ENCODE measurements around the gene GAS6.
"Not testable (repeated sequence)": the region's sequence is repeated elsewhere in the genome, so short reads cannot be mapped to it uniquely, and the experiment has no call there.

Gene GAS6

DNA sequence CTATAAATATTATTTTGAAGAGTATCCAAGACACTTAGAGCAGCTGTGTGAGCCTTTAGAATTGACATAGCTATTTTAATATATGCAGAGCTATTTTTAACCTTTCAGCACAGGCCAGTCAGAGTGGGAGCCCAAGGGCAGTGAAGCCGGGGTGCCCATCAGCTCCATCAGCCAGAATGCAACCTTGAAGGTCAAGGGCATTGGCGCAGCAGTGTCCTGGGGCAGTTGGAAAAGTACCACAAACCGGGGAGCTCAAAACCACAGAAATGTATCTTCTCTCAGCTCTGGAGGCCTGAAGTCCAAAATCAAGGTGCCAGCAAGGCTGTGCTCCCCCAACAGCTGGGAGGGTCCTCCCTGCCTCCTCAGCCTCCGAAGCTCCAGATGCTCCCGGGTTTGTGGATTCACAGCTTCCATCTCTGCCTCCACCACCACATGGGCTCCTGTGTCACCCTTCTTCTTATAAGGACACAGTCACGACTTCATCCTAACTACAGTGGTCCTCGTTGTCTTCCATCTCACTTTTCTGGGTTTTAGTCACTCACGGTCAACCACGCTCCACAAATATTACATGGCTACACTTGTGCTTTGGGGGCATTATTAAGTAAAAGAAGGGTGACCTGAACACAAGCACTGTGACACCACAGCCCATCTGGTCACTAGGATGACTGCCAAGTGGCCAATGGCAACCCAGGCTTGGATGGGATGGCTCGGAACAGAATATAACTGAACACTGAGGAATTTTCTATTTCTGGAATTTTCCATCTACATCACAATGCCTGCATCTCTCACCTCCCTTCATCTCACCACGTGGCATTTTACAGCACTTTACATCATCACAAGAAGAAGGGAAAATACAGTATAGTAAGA is 15.9 kb upstream of the GAS6 start:
- Histone ChIP-seq H3K4me1 (ENCODE audit: control insufficient read depth, insufficient read depth, low read length, poor library complexity, severe bottlenecking) (no peaks in the 10 kb centered on the region), H3K4me3 (ENCODE audit: extremely low read depth, insufficient read depth, low read length, poor library complexity, severe bottlenecking) (no peak overlapping the region), H3K9me3 (ENCODE audit: control insufficient read depth, low read length) (no peaks in the 10 kb centered on the region), H3K27ac (ENCODE audit: low read depth, low read length, severe bottlenecking) (no peak overlapping the region), H3K36me3 (ENCODE audit: control insufficient read depth, insufficient read depth, low read length) (no peaks in the 10 kb centered on the region)
- 92 to 96% methylated on average over 8 to 9 of the region's 11 CpGs for WGBS, 2 experiments (ENCODE audit: insufficient coverage in 2 of 2)

- Histone ChIP-seq H3K9me3 (ENCODE audit: control insufficient read depth, low read length) (no peaks in the 10 kb centered on the region), H3K36me3 (ENCODE audit: control insufficient read depth, insufficient read depth, low read length) (no peaks in the 10 kb centered on the region), H3K4me1 (ENCODE audit: control insufficient read depth, insufficient read depth, low read length, poor library complexity, severe bottlenecking) (no peaks in the 10 kb centered on the region), H3K4me3 (ENCODE audit: extremely low read depth, insufficient read depth, low read length, poor library complexity, severe bottlenecking) (no peak overlapping the region), H3K27ac (ENCODE audit: low read depth, low read length, severe bottlenecking) (no peak overlapping the region)
- 84 to 89% methylated on average over 3 to 4 of the region's 7 CpGs for WGBS, 2 experiments (ENCODE audit: insufficient coverage in 2 of 2)
Measured at GRCh38 chr13:113879017-113879416, 15.1 kb upstream of the GAS6 start.

DNA sequence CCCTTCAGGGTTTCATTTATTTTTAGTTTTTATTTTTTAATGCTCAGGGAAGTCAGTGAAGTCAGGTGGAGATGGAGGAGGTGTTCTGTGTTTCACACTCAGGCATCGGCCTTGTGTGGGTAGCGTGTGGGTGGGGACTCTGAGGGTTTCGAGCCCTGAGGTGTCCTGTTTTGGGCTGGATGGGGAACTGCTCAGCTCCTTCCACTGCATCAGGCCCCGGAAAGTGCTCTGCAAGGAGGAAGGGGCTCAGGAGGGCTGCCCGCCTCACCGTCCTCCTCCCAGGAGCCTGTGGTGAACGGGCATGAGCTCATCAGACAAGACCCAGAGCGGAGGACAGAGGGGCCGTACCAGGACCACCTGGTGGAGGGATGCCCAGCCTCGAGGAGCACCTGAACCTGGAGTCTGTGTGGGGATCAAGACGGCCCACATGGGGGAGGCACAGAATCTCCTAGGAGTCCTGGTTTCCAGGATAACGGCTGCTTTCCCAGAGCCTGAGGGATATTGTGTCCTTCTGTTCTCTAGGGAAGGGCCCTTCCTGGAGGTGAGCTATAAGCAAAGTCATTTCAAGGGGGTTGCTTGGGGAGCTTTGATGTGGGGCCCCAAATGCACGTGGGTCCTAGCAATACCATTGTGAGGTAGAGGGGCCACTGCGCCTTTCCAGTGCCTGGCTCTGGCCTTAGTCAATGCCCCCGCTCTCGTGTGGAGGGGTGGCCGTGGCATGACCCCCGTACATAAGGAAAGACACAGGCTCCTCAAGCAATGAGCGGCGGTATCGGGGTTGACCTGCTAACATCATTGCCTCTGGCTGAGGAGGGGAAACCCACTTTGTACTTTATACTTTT is 13.5 kb upstream of the GAS6 start:
- Histone ChIP-seq H3K4me1 (ENCODE audit: control insufficient read depth, insufficient read depth, low read length, poor library complexity, severe bottlenecking) (no peaks in the 10 kb centered on the region), H3K27ac (ENCODE audit: low read depth, low read length, severe bottlenecking) (no peak overlapping the region), H3K4me3 (ENCODE audit: extremely low read depth, insufficient read depth, low read length, poor library complexity, severe bottlenecking) (no peak overlapping the region), H3K9me3 (ENCODE audit: control insufficient read depth, low read length) (no peaks in the 10 kb centered on the region), H3K36me3 (ENCODE audit: control insufficient read depth, insufficient read depth, low read length) (no peaks in the 10 kb centered on the region)
- WGBS, 2 experiments (ENCODE audit: insufficient coverage in 2 of 2), result 92 to 94% methylated on average over 17 to 20 of the region's 21 CpGs

DNA sequence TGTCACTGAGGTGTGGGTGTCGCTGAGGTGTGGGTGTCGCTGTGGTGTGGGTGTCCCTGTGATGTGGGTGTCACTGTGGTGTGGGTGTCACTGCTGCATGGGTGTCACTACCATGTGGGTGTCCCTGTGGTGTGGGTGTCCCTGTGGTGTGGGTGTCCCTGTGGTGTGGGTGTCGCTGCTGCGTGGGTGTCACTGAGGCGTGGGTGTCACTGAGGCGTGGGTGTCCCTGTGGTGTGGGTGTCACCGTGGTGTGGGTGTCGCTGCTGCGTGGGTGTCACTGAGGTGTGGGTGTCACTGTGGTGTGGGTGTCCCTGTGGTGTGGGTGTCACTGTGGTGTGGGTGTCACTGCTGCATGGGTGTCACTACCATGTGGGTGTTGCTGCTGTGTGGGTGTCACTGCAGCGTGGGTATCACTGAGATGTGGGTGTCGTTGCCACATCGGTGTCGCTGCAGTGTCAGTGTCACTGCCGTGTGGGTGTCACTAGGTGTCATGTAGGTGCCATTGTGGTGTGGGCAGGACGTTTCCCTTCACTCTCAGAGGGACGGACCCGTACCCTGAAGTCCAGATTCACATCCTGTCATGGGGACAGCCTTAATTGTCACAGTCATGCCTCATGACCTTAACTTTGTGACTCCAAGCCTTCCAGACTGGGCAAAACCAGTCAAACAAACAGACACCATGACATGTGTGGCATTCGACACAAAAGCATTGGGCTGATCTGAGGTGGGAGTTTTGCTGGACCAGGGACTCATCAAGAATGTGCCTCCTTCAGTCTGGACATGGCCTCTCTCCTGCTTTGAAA is 12.7 kb upstream of the GAS6 start:
- 94 to 98% methylated on average over 9 of the region's 18 CpGs for WGBS, 2 experiments (ENCODE audit: insufficient coverage in 2 of 2)
- Histone ChIP-seq H3K27ac (ENCODE audit: low read depth, low read length, severe bottlenecking) (no peak overlapping the region), H3K4me3 (ENCODE audit: extremely low read depth, insufficient read depth, low read length, poor library complexity, severe bottlenecking) (no peak overlapping the region), H3K36me3 (ENCODE audit: control insufficient read depth, insufficient read depth, low read length) (no peaks in the 10 kb centered on the region), H3K4me1 (ENCODE audit: control insufficient read depth, insufficient read depth, low read length, poor library complexity, severe bottlenecking) (no peaks in the 10 kb centered on the region), H3K9me3 (ENCODE audit: control insufficient read depth, low read length) (no peaks in the 10 kb centered on the region)

DNA sequence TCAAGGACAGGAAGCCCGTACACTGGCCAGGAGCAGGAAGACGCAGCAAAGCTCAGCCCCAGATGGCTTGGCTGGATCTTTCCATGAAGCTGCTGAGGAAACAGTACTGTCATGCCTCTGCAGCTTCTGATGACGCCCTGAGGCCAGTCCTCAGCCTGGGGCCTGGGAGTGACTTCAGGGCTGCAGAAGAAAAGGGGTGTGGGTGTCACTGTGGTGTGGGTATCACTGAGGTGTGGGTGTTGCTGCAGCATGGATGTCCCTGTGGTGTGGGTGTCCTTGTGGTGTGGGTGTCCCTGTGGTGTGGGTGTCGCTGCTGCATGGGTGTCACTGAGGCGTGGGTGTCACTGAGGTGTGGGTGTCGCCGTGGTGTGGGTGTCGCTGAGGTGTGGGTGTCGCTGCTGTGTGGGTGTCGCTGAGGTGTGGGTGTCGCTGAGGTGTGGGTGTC is 12.0 kb upstream of the GAS6 start:
- no peak overlapping the region for H3K4me3 ChIP-seq (ENCODE audit: extremely low read depth, insufficient read depth, low read length, poor library complexity, severe bottlenecking)
- WGBS, 2 experiments (ENCODE audit: insufficient coverage in 2 of 2), result 79 to 97% methylated on average over 7 to 9 of the region's 11 CpGs
- no peaks in the 10 kb centered on the region for H3K4me1 ChIP-seq (ENCODE audit: control insufficient read depth, insufficient read depth, low read length, poor library complexity, severe bottlenecking)
- H3K27ac ChIP-seq (ENCODE audit: low read depth, low read length, severe bottlenecking), result no peak overlapping the region
- no peaks in the 10 kb centered on the region for H3K9me3 ChIP-seq (ENCODE audit: control insufficient read depth, low read length)
- no peaks in the 10 kb centered on the region for H3K36me3 ChIP-seq (ENCODE audit: control insufficient read depth, insufficient read depth, low read length)

- Histone ChIP-seq H3K9me3 (ENCODE audit: control insufficient read depth, low read length) (no peaks in the 10 kb centered on the region), H3K27ac (ENCODE audit: low read depth, low read length, severe bottlenecking) (no peak overlapping the region), H3K36me3 (ENCODE audit: control insufficient read depth, insufficient read depth, low read length) (no peaks in the 10 kb centered on the region), H3K4me1 (ENCODE audit: control insufficient read depth, insufficient read depth, low read length, poor library complexity, severe bottlenecking) (no peaks in the 10 kb centered on the region), H3K4me3 (ENCODE audit: extremely low read depth, insufficient read depth, low read length, poor library complexity, severe bottlenecking) (no peak overlapping the region)
- WGBS, 2 experiments (ENCODE audit: insufficient coverage in 2 of 2), result 94 to 95% methylated on average over 7 to 8 of the region's 8 CpGs
Measured at GRCh38 chr13:113875429-113875815, 11.5 kb upstream of the GAS6 start.

- WGBS, 2 experiments (ENCODE audit: insufficient coverage in 2 of 2), result 84 to 89% methylated on average over 17 to 20 of the region's 26 CpGs
- Histone ChIP-seq H3K9me3 (ENCODE audit: control insufficient read depth, low read length) (no peaks in the 10 kb centered on the region), H3K4me1 (ENCODE audit: control insufficient read depth, insufficient read depth, low read length, poor library complexity, severe bottlenecking) (no peaks in the 10 kb centered on the region), H3K27ac (ENCODE audit: low read depth, low read length, severe bottlenecking) (no peak overlapping the region), H3K36me3 (ENCODE audit: control insufficient read depth, insufficient read depth, low read length) (no peaks in the 10 kb centered on the region), H3K4me3 (ENCODE audit: extremely low read depth, insufficient read depth, low read length, poor library complexity, severe bottlenecking) (no peak overlapping the region)
Measured at GRCh38 chr13:113874579-113875428, 10.9 kb upstream of the GAS6 start.

- Histone ChIP-seq H3K4me3 (ENCODE audit: extremely low read depth, insufficient read depth, low read length, poor library complexity, severe bottlenecking) (no peak overlapping the region), H3K27ac (ENCODE audit: low read depth, low read length, severe bottlenecking) (no peak overlapping the region), H3K9me3 (ENCODE audit: control insufficient read depth, low read length) (no peaks in the 10 kb centered on the region), H3K36me3 (ENCODE audit: control insufficient read depth, insufficient read depth, low read length) (no peaks in the 10 kb centered on the region), H3K4me1 (ENCODE audit: control insufficient read depth, insufficient read depth, low read length, poor library complexity, severe bottlenecking) (no peaks in the 10 kb centered on the region)
- 91 to 93% methylated on average over 8 to 9 of the region's 10 CpGs for WGBS, 2 experiments (ENCODE audit: insufficient coverage in 2 of 2)
Measured at GRCh38 chr13:113874177-113874576, 10.3 kb upstream of the GAS6 start.

DNA sequence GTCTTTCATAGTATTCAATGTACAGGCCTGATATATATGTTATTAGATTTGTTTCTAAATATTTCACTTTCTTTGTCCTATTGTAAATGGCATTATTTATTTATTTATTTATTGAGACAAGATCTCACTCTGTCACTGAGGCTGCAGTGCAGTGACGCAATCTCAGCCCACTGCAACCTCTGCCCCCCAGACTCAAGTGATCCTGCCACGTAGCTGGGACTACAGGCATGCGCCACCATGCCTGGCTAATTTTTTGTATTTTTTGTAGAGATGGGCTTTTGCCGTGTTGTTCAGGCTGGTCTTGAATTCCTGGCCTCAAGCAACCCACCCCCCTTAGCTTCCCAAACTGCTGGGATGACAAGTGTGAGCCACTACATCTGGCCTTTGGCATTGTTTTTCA is 5.4 kb upstream of the GAS6 start:
- Histone ChIP-seq H3K4me3 (ENCODE audit: extremely low read depth, insufficient read depth, low read length, poor library complexity, severe bottlenecking) (no peak overlapping the region), H3K27ac (ENCODE audit: low read depth, low read length, severe bottlenecking) (no peak overlapping the region), H3K36me3 (ENCODE audit: control insufficient read depth, insufficient read depth, low read length) (no peaks in the 10 kb centered on the region), H3K4me1 (ENCODE audit: control insufficient read depth, insufficient read depth, low read length, poor library complexity, severe bottlenecking) (peaks cover 1% of the 10 kb centered on the region), H3K9me3 (ENCODE audit: control insufficient read depth, low read length) (no peaks in the 10 kb centered on the region)
- 83% methylated on average over 1 of the region's 4 CpGs; no CpG with 5 or more reads in 1 of the 2 experiments for WGBS, 2 experiments (ENCODE audit: insufficient coverage in 2 of 2)

DNA sequence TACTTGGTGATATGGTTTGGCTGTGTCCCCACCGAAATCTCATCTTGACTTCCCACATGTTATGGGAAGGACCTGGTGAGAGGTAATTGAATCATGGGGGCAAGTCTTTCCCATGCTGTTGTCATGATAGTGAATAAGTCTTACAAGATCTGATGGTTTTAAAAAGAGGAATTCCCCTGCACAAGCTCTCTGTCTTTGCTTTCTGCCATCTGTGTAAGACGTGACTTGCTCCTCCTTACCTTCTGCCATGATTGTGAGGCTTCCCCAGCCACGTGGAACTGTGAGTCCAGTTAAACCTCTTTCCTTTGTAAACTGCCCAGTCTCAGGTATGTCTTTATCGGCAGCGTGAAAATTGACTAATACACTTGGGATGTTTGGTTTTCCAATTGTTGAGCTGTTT is 4.0 kb upstream of the GAS6 start:
- H3K4me1 ChIP-seq (ENCODE audit: control insufficient read depth, insufficient read depth, low read length, poor library complexity, severe bottlenecking); H3K27ac ChIP-seq (ENCODE audit: low read depth, low read length, severe bottlenecking); H3K4me3 ChIP-seq (ENCODE audit: extremely low read depth, insufficient read depth, low read length, poor library complexity, severe bottlenecking); H3K36me3 ChIP-seq (ENCODE audit: control insufficient read depth, insufficient read depth, low read length); H3K9me3 ChIP-seq (ENCODE audit: control insufficient read depth, low read length): not testable (repeated sequence)
- 91% methylated on average over 2 to 4 of the region's 5 CpGs for WGBS, 2 experiments (ENCODE audit: insufficient coverage in 2 of 2)

Data from mesodermal cell (in vitro differentiated cells).